Mesothelial cell of epicardium (in vitro differentiated cells): ENCODE results near the gene SPINK2. TPM values are rescaled to one million over a fixed set of nuclear protein-coding genes. Genes with fewer than 3 reads are reported as not detected.

Experiments
- DNase-seq, 2 experiments: peaks; one replicate each; pipeline ENCODE4 v3.0.0; 2021; ENCODE audit warnings: low spot score in 2 of 2; ENCODE audit not compliant: unreplicated experiment in 2 of 2
- H3K27ac Mint-ChIP-seq: 2 replicates; pipeline ENCODE4 v1.8.0; 2021; ENCODE audit warnings: mixed read lengths
- H3K27me3 Mint-ChIP-seq: 2 replicates; pipeline ENCODE4 v1.8.0; 2021; ENCODE audit warnings: low read depth, mixed read lengths
- H3K36me3 Mint-ChIP-seq: 2 replicates; pipeline ENCODE4 v1.8.0; 2021; ENCODE audit warnings: mixed read lengths
- H3K4me1 Mint-ChIP-seq: 2 replicates; pipeline ENCODE4 v1.8.0; 2021; ENCODE audit warnings: mixed read lengths
- H3K4me3 Mint-ChIP-seq: 2 replicates; pipeline ENCODE4 v1.8.0; 2021; ENCODE audit warnings: mild to moderate bottlenecking, moderate library complexity, mixed read lengths
- H3K9me3 Mint-ChIP-seq: 2 replicates; pipeline ENCODE4 v1.8.0; 2021; ENCODE audit warnings: mixed read lengths
- CTCF ChIP-seq: fragments of 200-600 bp; sonication (generic); IDR thresholded peaks from one replicate; pipeline ENCODE4 v1.5.0; 2021; ENCODE audit warnings: antibody characterized with exemption; ENCODE audit not compliant: unreplicated experiment
- total RNA-seq: library from RNA; stranded (reverse); gene quantifications from 3 replicates; pipeline ENCODE4 v1.2.1, GENCODE V29; 2021

Gene SPINK2
- total RNA-seq, 1 donor from 2014 or later = not detected

GRCh38 chr4:56760183-56760582, 61.3 kb downstream of the SPINK2 start:
- peaks cover 3% of the 10 kb centered on the region for H3K9me3 Mint-ChIP-seq
- H3K27me3 Mint-ChIP-seq = no peaks in the 10 kb centered on the region
- TF ChIP-seq CTCF = no peak
- H3K4me1 Mint-ChIP-seq = peaks cover 37% of the 10 kb centered on the region
- H3K4me3 Mint-ChIP-seq = no peak overlapping the region
- H3K27ac Mint-ChIP-seq = no peak overlapping the region
- H3K36me3 Mint-ChIP-seq = peaks cover 5% of the 10 kb centered on the region
- DNase-seq = no peak

Other genes with a start within 250 kb of the SPINK2 start
- gene HOPX, start 140.4 kb downstream of the SPINK2 start, total RNA-seq = 2.7 to 3.3 TPM (median 3.1 TPM) in 3 replicates
- 81.9 to 88.3 TPM (median 86.8 TPM) in 3 replicates for gene REST, start 86.2 kb upstream of the SPINK2 start, total RNA-seq
- gene NOA1, start 155.9 kb upstream of the SPINK2 start, total RNA-seq = 17.5 to 18.4 TPM (median 17.6 TPM) in 3 replicates
- gene POLR2B, start 157.2 kb upstream of the SPINK2 start, total RNA-seq = 99.7 to 103 TPM (median 102 TPM) in 3 replicates